Panc1 (cell line): Measurements from ENCODE around the gene MTHFR. TPM values are rescaled to one million over a fixed set of nuclear protein-coding genes. Genes with fewer than 3 reads are reported as not detected.

Experiments
- ATAC-seq: fragments of 200-7000 bp; cut with Tn5 transposase; 2 replicates; pipeline ENCODE4 v1.9.1; 2020; ENCODE audit warnings: mild to moderate bottlenecking, moderate library complexity
- BruUV-seq: library from RNA; stranded (reverse); fragments of 400-500 nt; replicated peaks from 2 replicates; lab custom pipeline; 2021; lab: Mats Ljungman, UMichigan
- CTCF ChIA-PET: fragments of 300-600 bp; sonication (Branson Sonifier 250); formaldehyde crosslinking; loops from one replicate; lab custom pipeline; 2022; ENCODE audit warnings: antibody characterized with exemption; lab: Charles Lee
- POLR2A ChIA-PET: fragments of 300-600 bp; sonication (Branson Sonifier 250); formaldehyde crosslinking; loops from one replicate; lab custom pipeline; 2022; ENCODE audit warnings: antibody characterized with exemption; lab: Charles Lee
- DNase-seq: peaks from one replicate; pipeline ENCODE4 v3.0.0-alpha.2; 2010; ENCODE audit warnings: low read depth, low spot score
- H3K27ac ChIP-seq: 2 replicates; pipeline ENCODE4 v1.5.1; 2011; ENCODE audit warnings: mild to moderate bottlenecking, low read length, inconsistent platforms
- H3K27me3 ChIP-seq: fragments of 200-500 bp; sonication (Bioruptor generic); 2 replicates; pipeline ENCODE4 v1.6.0; 2014; ENCODE audit warnings: low read length, inconsistent platforms; ENCODE audit not compliant: control insufficient read depth, insufficient read depth
- H3K36me3 ChIP-seq: fragments of 200-500 bp; sonication (Bioruptor generic); 2 replicates; pipeline ENCODE4 v1.5.1; 2014; ENCODE audit warnings: inconsistent platforms, mild to moderate bottlenecking, low read length, moderate library complexity; ENCODE audit not compliant: control insufficient read depth, insufficient read depth
- H3K4me1 ChIP-seq: 2 replicates; pipeline ENCODE4 v1.5.1; 2011; ENCODE audit warnings: inconsistent platforms, mild to moderate bottlenecking, low read length, moderate library complexity; ENCODE audit not compliant: control insufficient read depth, insufficient read depth
- H3K4me3 ChIP-seq, 2 experiments: 2 replicates each; pipeline ENCODE4 v1.5.1; 2011 to 2012; ENCODE audit warnings: low read depth in 2 of 2, low read length in 2 of 2, mild to moderate bottlenecking in 2 of 2, inconsistent platforms in 1 of 2, moderate library complexity in 1 of 2
- H3K9me3 ChIP-seq: fragments of 200-500 bp; sonication (Bioruptor generic); 2 replicates; pipeline ENCODE4 v1.5.1; 2014; ENCODE audit warnings: low read depth, mild to moderate bottlenecking, inconsistent platforms, low read length, moderate library complexity; ENCODE audit not compliant: control insufficient read depth, insufficient read depth
- POLR2AphosphoS5 ChIP-seq: IDR thresholded peaks from 2 replicates; pipeline ENCODE4 v1.6.1; 2012; ENCODE audit warnings: mild to moderate bottlenecking, low read depth, low read length, moderate library complexity
- SIN3A ChIP-seq: IDR thresholded peaks from 2 replicates; pipeline ENCODE4 v1.6.1; 2012; ENCODE audit warnings: low read depth, mild to moderate bottlenecking, low read length, moderate library complexity, borderline replicate concordance; ENCODE audit not compliant: insufficient read depth
- TCF7L2 ChIP-seq: IDR thresholded peaks from 2 replicates; pipeline ENCODE4 v1.6.1; 2011; ENCODE audit warnings: mild to moderate bottlenecking, low read depth, low read length, inconsistent platforms
- in situ Hi-C: cut with HindIII; loops from 2 replicates; pipeline ENCODE4 v1.10.0; 2016; ENCODE audit warnings: low sequenced_read_pairs, low pct_unique_long_range_greater_than_20kb
- intact Hi-C: fragments of 100-400 bp; cut with micrococcal nuclease; formaldehyde crosslinking; loops from one replicate; pipeline ENCODE4 v1.10.0; 2022; ENCODE audit not compliant: unreplicated experiment
- total RNA-seq: library from RNA; stranded (reverse); gene quantifications from one replicate; pipeline ENCODE4 v1.2.1, GENCODE V29; 2021; ENCODE audit not compliant: unreplicated experiment
- TF ChIP-seq, protein P1 (sequence below): fragments of 450-650 bp; IDR thresholded peaks from 2 replicates; pipeline ENCODE4 v1.5.1; 2017; ENCODE audit warnings: mild to moderate bottlenecking
- TF ChIP-seq, protein P2 (sequence below), 2 experiments: IDR thresholded peaks; 2 replicates each; pipeline ENCODE4 v1.6.1; 2011 to 2012; ENCODE audit warnings: low read depth in 2 of 2, control low read depth in 1 of 2, low read length in 1 of 2, mild to moderate bottlenecking in 1 of 2, moderate library complexity in 1 of 2; ENCODE audit not compliant: insufficient read depth in 1 of 2

The MTHFR gene
- total RNA-seq, 1 experiment from 2014 or later: 37.4 TPM

DNA sequence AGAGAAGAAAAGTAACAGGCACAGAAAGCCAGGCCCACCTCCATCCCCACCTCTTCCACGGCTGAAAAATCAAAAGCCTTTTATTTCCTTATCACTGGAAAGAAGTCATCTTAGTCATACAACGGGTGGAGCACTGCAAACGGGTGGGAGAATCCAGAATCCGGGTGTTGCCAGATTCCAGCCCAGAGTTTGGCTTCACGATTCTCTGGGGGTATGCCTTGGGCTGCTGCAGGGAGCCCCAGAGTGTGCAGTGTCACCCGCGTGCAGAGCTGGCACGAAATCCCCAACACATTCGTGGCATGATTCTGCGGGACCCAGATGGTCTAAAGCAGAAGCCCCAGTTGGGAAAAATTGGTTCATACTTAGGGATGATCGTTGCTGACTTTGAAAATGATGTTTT, 44.4 kb upstream of the MTHFR start:
- in situ Hi-C loops: no loop called here

DNA sequence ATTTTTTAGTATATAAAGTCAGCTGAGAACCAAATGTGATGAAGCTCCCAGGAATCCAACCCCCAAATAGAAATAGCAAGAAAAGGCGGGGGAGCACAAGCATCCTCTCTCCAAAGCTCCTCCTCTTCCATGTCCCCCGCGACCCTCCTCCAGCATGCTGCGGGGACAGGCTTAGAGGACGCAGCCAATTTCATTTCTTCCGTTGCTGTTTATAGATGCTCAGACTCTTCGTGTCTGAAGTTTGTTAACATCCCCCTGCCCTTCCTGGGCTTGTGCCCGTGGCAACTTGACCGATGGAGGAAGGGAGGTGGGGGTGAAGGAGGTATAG, 42.6 kb upstream of the MTHFR start:
- CTCF ChIA-PET: no interaction called here
- TF ChIP-seq, protein P1, sequence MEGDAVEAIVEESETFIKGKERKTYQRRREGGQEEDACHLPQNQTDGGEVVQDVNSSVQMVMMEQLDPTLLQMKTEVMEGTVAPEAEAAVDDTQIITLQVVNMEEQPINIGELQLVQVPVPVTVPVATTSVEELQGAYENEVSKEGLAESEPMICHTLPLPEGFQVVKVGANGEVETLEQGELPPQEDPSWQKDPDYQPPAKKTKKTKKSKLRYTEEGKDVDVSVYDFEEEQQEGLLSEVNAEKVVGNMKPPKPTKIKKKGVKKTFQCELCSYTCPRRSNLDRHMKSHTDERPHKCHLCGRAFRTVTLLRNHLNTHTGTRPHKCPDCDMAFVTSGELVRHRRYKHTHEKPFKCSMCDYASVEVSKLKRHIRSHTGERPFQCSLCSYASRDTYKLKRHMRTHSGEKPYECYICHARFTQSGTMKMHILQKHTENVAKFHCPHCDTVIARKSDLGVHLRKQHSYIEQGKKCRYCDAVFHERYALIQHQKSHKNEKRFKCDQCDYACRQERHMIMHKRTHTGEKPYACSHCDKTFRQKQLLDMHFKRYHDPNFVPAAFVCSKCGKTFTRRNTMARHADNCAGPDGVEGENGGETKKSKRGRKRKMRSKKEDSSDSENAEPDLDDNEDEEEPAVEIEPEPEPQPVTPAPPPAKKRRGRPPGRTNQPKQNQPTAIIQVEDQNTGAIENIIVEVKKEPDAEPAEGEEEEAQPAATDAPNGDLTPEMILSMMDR: no peak
- TF ChIP-seq, protein P2, sequence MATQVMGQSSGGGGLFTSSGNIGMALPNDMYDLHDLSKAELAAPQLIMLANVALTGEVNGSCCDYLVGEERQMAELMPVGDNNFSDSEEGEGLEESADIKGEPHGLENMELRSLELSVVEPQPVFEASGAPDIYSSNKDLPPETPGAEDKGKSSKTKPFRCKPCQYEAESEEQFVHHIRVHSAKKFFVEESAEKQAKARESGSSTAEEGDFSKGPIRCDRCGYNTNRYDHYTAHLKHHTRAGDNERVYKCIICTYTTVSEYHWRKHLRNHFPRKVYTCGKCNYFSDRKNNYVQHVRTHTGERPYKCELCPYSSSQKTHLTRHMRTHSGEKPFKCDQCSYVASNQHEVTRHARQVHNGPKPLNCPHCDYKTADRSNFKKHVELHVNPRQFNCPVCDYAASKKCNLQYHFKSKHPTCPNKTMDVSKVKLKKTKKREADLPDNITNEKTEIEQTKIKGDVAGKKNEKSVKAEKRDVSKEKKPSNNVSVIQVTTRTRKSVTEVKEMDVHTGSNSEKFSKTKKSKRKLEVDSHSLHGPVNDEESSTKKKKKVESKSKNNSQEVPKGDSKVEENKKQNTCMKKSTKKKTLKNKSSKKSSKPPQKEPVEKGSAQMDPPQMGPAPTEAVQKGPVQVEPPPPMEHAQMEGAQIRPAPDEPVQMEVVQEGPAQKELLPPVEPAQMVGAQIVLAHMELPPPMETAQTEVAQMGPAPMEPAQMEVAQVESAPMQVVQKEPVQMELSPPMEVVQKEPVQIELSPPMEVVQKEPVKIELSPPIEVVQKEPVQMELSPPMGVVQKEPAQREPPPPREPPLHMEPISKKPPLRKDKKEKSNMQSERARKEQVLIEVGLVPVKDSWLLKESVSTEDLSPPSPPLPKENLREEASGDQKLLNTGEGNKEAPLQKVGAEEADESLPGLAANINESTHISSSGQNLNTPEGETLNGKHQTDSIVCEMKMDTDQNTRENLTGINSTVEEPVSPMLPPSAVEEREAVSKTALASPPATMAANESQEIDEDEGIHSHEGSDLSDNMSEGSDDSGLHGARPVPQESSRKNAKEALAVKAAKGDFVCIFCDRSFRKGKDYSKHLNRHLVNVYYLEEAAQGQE (IDR thresholded peaks at IDR 0.05; ENCODE audit: insufficient read depth in 1 of 2, low read depth in 2 of 2, low read length in 1 of 2): no peak
- no peak for TF ChIP-seq TCF7L2
- TF ChIP-seq SIN3A: no peak
- no peak for TF ChIP-seq POLR2AphosphoS5
- DNase-seq (no peak), ATAC-seq (no peak)
- Histone ChIP-seq H3K27me3 (no peaks in the 10 kb centered on the region), H3K4me3 (no peak overlapping the region), H3K9me3 (no peaks in the 10 kb centered on the region), H3K36me3 (no peaks in the 10 kb centered on the region), H3K27ac (no peak overlapping the region), H3K4me1 (no peaks in the 10 kb centered on the region)
- BruUV-seq: no TSS peak
- in situ Hi-C loops: no loop called here
- POLR2A ChIA-PET: no interaction called here
- intact Hi-C loops: no loop called here

More for the DNA sequence above, 44.4 kb upstream of the MTHFR start:
- POLR2A ChIA-PET: no interaction called here
- Histone ChIP-seq H3K4me3 (no peak overlapping the region), H3K36me3 (no peaks in the 10 kb centered on the region), H3K27ac (no peak overlapping the region), H3K27me3 (no peaks in the 10 kb centered on the region), H3K9me3 (no peaks in the 10 kb centered on the region), H3K4me1 (no peaks in the 10 kb centered on the region)
- no peak for TF ChIP-seq SIN3A
- TF ChIP-seq, protein P2 (IDR thresholded peaks at IDR 0.05; ENCODE audit: insufficient read depth in 1 of 2, low read depth in 2 of 2, low read length in 1 of 2): no peak
- TF ChIP-seq, protein P1: no peak
- no peak for ATAC-seq
- no peak for DNase-seq
- intact Hi-C loops: no loop called here
- BruUV-seq: no TSS peak
- CTCF ChIA-PET: interaction anchor here (1.1 kb wide), 1 partner anchor 12 kb away, joined by 4 read pairs; no protein-coding TSS in a partner anchor
